ENCODE results near the gene TAOK3. TPM values are rescaled to one million over a fixed set of nuclear protein-coding genes. Genes with fewer than 3 reads are reported as not detected.
"Not testable (repeated sequence)": the region's sequence is repeated elsewhere in the genome, so short reads cannot be mapped to it uniquely, and the experiment has no call there.

TAOK3 gene
- polyA plus RNA-seq, 3 donors: 32.7 to 38.3 (median 36.0) TPM

- no peak for DNase-seq (ENCODE audit: low read depth in 3 of 3, low spot score in 2 of 3)
Observed at GRCh38 chr12:118304093-118304492, 68.6 kb downstream of the TAOK3 start.

- no peak for DNase-seq (ENCODE audit: low read depth in 3 of 3, low spot score in 2 of 3)
Observed at GRCh38 chr12:118302053-118302452, 70.7 kb downstream of the TAOK3 start.

- DNase-seq (ENCODE audit: low read depth in 3 of 3, low spot score in 2 of 3): no peak
Observed at GRCh38 chr12:118299791-118300460, 72.8 kb downstream of the TAOK3 start.

- DNase-seq (ENCODE audit: low read depth in 3 of 3, low spot score in 2 of 3): no peak
Observed at GRCh38 chr12:118297284-118297683, 75.4 kb downstream of the TAOK3 start.

GRCh38 chr12:118292836-118293235 is 79.9 kb downstream of the TAOK3 start:
- DNase-seq (ENCODE audit: low read depth in 3 of 3, low spot score in 2 of 3): no peak

GRCh38 chr12:118290130-118290529 is 82.6 kb downstream of the TAOK3 start:
- no peak for DNase-seq (ENCODE audit: low read depth in 3 of 3, low spot score in 2 of 3)

- DNase-seq (ENCODE audit: low read depth in 3 of 3, low spot score in 2 of 3): no peak
Observed at GRCh38 chr12:118288174-118288573, 84.5 kb downstream of the TAOK3 start.

- no peak for DNase-seq (ENCODE audit: low read depth in 3 of 3, low spot score in 2 of 3)
Observed at GRCh38 chr12:118287728-118288127, 85.0 kb downstream of the TAOK3 start.

- no peak for DNase-seq (ENCODE audit: low read depth in 3 of 3, low spot score in 2 of 3)
Observed at GRCh38 chr12:118282767-118283166, 89.9 kb downstream of the TAOK3 start.

GRCh38 chr12:118278288-118278687 is 94.4 kb downstream of the TAOK3 start:
- DNase-seq (ENCODE audit: low read depth in 3 of 3, low spot score in 2 of 3): not testable (repeated sequence)

- no peak for DNase-seq (ENCODE audit: low read depth in 3 of 3, low spot score in 2 of 3)
Observed at GRCh38 chr12:118274066-118274465, 98.6 kb downstream of the TAOK3 start.

GRCh38 chr12:118271770-118272417 is 100.8 kb downstream of the TAOK3 start:
- DNase-seq (ENCODE audit: low read depth in 3 of 3, low spot score in 2 of 3): peak; percentile 29 to 34 (median 32)

GRCh38 chr12:118271183-118271582 is 101.5 kb downstream of the TAOK3 start:
- DNase-seq (ENCODE audit: low read depth in 3 of 3, low spot score in 2 of 3): no peak

- no peak for DNase-seq (ENCODE audit: low read depth in 3 of 3, low spot score in 2 of 3)
Observed at GRCh38 chr12:118269806-118270205, 102.9 kb downstream of the TAOK3 start.

- DNase-seq (ENCODE audit: low read depth in 3 of 3, low spot score in 2 of 3): no peak
Observed at GRCh38 chr12:118259079-118259478, 113.6 kb downstream of the TAOK3 start.

GRCh38 chr12:118256352-118256751 is 116.4 kb downstream of the TAOK3 start:
- DNase-seq (ENCODE audit: low read depth in 3 of 3, low spot score in 2 of 3): no peak

GRCh38 chr12:118249547-118249946 is 123.2 kb downstream of the TAOK3 start:
- DNase-seq (ENCODE audit: low read depth in 3 of 3, low spot score in 2 of 3): no peak

GRCh38 chr12:118245886-118246285 is 126.8 kb downstream of the TAOK3 start:
- DNase-seq (ENCODE audit: low read depth in 3 of 3, low spot score in 2 of 3): not testable (repeated sequence)

GRCh38 chr12:118238888-118239287 is 133.8 kb downstream of the TAOK3 start:
- DNase-seq (ENCODE audit: low read depth in 3 of 3, low spot score in 2 of 3): no peak

GRCh38 chr12:118237908-118238307 is 134.8 kb downstream of the TAOK3 start:
- no peak for DNase-seq (ENCODE audit: low read depth in 3 of 3, low spot score in 2 of 3)

- DNase-seq (ENCODE audit: low read depth in 3 of 3, low spot score in 2 of 3): no peak
Observed at GRCh38 chr12:118237052-118237665, 135.5 kb downstream of the TAOK3 start.

GRCh38 chr12:118220702-118221101 is 152.0 kb downstream of the TAOK3 start:
- no peak for DNase-seq (ENCODE audit: low read depth in 3 of 3, low spot score in 2 of 3)
